GM23338 (cell line): ENCODE results near the gene SLC9C1.

Experiments used
- CTCF ChIP-seq, 2 experiments: fragments of 200-600 bp in 1 of 2; sonication (generic) in 1 of 2; conservative IDR thresholded peaks; 2 replicates each; pipeline versions ENCODE4 v1.5.1 to v1.6.1; 2016 to 2017; ENCODE audit warnings: antibody characterized with exemption in 2 of 2, low read depth in 2 of 2, mild to moderate bottlenecking in 2 of 2, moderate library complexity in 1 of 2
- EZH2 ChIP-seq: fragments of 200-600 bp; sonication (generic); IDR thresholded peaks from one replicate; pipeline ENCODE4 v1.8.0; 2017; ENCODE audit warnings: antibody characterized with exemption, mild to moderate bottlenecking, low read depth; ENCODE audit not compliant: unreplicated experiment
- EZH2phosphoT487 ChIP-seq: fragments of 200-600 bp; sonication (generic); IDR thresholded peaks from one replicate; pipeline ENCODE4 v1.8.1; 2018; ENCODE audit warnings: antibody characterized with exemption; ENCODE audit not compliant: unreplicated experiment
- POLR2AphosphoS5 ChIP-seq: IDR thresholded peaks from 2 replicates; pipeline ENCODE4 v1.6.1; 2016; ENCODE audit warnings: antibody characterized with exemption, low read depth

- TF ChIP-seq EZH2phosphoT487 (no peak), EZH2 (no peak), CTCF (conservative IDR thresholded peaks at IDR 0.05; ENCODE audit: low read depth in 2 of 2) (no peak), POLR2AphosphoS5 (no peak)
Measured at GRCh38 chr3:112231727-112232126, 62.3 kb downstream of the SLC9C1 start.
